NCI-H1092 (cell line): ENCODE data around the gene KIF1C.

ENCODE experiments used
- DNase-seq: peaks from one replicate; lab custom pipeline; 2025; lab: John Stamatoyannopoulos, UW

The KIF1C gene

DNA sequence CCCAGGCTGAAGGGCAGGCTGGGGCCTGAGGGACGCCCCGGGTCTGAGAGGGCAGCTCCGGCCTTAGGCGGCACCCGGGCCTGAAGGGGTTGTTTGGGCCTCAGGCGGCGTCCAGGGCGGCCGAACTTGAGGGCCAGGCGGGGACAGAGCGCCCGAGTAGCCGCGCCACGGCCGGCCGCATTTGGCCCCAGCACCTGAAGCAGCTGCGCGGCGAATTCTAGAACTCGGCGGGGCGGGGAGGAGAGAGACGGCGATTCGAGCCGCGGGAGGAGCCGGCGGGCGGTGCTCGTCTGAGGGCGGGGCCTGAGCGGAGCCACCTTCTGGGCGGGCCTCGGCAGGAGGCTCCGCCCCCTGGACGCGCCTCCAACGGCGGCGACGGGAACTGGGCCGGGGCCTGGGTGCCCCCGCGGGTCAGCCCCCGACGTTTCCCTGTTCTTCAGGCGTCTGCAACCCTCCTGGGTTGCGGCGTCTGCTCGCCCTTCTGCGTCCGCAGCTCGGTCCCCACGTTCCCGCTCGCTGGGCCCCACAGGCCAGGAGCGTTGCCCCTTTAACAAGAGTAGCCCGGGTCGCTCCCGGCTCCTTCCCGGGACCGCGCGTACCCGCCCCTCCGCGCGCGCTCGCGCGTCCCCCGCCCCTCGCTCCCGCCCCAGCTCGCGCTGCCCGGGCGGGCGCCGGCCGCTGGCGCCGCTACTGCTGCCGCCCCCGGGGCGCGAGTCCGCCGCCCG lies at the start of gene KIF1C, which contains the start of gene INCA1:
Gene KIF1C (plus strand): TSS at position 649 of the 725 bp plus-strand sequence. CDS start 2,297 bp downstream, outside the sequence.
Gene INCA1 (minus strand): TSS at position 221 of the 725 bp plus-strand sequence. CDS start 3,085 bp downstream, outside the sequence.
- DNase-seq, result peak; percentile 71

DNA sequence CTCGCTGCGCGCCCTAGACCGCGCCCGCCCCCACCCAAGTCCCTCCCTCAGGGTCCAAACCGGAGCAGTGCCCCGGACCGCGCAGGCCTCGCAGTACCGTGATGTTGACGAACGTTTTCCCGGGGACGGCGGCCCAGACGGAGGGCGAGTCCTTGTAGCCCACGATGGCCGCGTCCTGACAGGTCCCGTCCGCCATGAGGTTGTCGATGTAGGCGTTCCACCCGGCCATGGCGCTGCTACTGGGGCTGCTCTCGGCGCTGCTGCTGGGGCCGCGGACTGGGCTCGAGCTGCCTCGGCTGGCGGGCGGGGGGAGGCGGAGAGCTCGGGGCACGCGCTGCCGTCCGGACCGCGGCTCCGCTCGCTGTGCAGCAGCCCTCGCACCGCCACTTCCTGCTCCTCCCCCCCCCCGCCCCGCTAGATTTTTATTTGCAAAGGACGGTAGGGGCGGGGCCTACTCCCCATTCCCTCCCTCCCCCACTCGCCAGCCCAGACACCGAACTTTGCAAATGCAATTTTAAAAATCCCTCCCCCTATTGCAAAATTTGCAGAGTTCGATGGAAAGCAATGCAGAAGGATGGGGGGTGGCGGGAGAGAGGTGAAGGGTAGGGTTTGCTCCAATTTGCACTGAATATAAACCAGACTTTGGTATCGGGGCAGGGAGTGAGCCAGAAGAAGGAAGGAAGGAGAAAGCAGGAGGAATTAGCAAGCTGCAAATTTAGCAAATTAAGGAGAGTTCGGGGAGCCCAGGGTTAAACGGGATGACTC lies 49.4 kb upstream of the KIF1C start, which contains the start of gene PFN1:
Gene PFN1 (minus strand): TSS at position 365 of the 765 bp plus-strand sequence. CDS start 136 bp downstream, at position 229.
- peak; percentile 52 for DNase-seq

DNA sequence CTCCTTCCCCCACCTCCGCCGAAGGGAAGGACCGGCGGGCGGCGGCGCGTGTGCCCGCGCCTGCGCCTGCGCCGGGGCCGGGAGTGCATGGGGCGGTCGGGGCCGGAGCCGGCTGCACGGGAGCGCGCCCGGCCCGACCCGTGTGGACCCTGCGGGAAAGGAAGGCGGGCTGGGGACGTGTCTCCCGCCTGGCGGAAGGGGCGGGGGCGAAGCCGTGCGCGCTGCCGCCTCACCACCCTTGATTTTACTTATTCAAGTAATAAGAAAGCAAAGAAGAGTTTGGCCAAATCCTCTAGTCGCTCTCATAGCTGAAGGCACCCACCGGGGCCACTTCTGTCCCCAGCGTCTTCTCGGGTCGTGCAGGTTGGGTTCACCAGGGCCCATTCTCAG lies 48.8 kb upstream of the KIF1C start:
- DNase-seq, result peak; percentile 54

DNA sequence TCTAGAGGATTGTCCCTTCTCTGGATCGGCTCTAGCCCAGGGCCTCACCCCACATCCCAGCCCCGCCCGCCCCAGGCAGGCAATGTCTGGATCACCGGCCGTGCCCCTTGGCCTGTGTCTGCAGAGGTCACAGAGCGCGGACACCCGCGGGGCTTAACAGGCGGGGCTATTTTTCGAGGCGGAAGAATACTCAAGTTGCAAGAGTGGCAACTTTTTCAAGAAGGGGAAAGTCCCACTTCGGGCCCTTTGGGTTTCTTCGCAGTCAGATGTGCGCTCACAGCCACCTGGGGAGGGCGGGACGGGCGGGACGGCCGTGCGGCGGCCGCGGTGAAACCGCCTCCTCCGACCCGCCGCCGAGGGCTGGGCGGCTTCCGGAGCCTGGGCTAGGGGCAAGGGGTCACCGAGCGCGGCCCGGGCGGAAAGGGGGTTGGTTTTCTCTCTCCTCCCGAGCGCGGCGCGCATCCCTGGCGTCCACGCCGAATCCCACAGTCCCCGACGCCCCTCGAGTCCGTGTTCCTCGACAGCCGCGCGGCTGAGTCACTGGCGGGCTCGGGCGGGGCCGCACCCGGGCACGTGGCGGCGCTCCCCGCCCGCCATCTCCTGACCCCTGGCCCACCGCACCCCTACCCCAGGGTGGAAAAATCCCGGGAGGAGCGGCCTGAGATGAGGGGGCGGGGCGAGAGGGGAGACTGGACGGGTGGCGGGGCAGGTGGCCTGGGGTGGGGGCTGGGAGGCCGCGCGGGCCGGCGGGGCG lies 48.3 kb upstream of the KIF1C start:
- no peak for DNase-seq

DNA sequence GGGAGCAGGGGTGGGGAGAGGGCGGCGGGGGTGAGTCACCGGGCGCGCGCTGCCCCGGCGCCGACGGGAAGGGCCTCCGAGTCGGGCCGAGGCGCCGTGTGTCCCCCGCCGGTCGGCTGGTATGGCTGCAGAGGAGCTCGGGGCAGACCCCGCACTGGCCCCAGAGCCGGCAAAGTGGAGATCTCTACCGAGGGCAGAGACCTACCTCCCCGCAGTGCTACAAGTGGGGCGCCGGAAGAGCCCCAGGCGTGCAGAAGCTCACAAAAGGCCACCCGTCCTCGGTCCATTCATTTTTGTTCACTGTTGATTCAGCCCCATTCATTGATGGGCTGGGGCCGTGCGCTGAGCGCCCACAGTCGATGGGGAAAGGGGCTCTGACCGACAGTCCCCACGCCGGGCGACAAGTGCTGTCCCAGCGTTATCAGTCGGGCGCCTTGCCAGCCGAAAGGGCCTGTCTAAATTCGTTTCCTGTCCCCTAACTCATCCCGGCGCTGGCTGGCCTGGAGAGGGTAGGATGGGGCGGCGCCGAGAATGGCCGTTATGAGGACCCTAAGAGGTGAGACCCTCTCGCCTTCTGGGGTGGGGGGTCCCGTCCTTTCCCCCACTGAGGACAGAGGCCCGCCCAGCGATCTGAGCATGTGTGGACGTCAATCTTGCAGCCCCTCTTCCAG lies 47.5 kb upstream of the KIF1C start:
- DNase-seq, result no peak

DNA sequence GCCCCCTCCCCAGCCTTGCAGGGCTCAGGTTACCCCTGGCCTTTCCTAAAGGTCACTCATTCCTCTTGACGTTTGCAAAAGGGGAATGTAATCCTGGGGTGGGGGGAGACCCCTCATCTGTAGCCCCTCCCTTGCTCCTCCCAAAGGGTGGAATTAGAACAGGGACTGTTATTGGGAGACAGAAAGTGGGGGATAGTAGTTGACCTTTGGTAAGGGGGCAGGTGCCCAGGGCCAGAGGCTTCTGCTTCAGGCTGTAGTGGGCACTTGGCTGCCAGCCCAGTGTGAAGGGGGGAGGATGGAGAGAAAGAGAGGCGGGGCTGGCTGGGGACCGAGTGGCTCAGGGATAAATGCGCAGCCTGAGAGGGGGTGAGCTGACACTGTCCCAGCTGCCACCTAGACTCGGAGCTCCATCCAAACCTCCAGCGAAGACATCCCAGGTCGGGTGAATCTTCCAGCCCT lies 47.0 kb upstream of the KIF1C start, which contains the start of gene ENO3:
Gene ENO3 (plus strand): TSS at position 374 of the 459 bp plus-strand sequence. CDS start 711 bp downstream, outside the sequence.
- peak; percentile 33 for DNase-seq

DNA sequence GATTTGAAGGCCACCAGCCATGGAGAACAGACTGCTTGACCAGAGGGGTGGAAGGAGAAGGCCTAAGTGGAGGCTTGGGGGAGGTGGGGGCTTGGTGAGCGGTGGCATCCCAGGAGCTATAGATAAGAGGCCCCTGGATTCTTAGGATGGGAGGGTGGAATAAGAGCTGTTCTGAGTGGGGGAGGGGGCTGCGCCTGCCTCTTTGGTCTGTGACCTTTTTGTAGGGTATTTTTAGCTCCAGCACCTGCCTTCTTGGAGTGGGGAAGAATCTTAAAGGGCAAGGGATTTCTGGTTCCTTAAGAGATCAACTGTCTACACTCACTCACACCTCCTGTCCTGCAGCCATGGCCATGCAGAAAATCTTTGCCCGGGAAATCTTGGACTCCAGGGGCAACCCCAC lies 46.3 kb upstream of the KIF1C start:
- DNase-seq, result no peak

DNA sequence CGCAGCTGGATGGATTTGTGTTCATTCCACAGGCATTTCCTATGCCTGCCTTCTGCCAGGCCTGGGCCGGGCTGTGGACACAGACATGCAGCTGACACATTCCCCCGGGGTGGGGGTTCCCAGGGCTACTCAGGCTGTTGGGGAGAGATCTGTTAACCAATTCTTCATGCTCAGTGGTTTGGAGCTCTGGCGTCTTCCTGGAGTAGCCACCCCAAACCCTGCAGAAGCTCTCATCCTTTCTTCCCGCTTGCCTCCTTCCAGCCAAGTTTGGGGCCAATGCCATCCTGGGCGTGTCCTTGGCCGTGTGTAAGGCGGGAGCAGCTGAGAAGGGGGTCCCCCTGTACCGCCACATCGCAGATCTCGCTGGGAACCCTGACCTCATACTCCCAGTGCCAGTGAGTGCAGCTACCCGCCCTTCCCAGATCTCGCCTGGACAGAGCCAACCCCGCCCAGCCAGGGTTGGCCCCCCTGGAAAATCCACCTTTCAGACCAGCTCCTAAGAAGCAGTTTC lies 44.2 kb upstream of the KIF1C start:
- DNase-seq, result no peak

DNA sequence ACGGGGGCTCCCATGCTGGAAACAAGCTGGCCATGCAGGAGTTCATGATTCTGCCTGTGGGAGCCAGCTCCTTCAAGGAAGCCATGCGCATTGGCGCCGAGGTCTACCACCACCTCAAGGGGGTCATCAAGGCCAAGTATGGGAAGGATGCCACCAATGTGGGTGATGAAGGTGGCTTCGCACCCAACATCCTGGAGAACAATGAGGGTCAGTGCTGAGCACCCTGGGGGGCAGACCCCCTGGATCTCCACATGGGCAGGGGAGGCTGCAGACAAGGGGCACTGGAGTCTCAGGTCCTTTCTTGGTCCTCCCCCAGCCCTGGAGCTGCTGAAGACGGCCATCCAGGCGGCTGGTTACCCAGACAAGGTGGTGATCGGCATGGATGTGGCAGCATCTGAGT lies 42.7 kb upstream of the KIF1C start:
- DNase-seq, result no peak

DNA sequence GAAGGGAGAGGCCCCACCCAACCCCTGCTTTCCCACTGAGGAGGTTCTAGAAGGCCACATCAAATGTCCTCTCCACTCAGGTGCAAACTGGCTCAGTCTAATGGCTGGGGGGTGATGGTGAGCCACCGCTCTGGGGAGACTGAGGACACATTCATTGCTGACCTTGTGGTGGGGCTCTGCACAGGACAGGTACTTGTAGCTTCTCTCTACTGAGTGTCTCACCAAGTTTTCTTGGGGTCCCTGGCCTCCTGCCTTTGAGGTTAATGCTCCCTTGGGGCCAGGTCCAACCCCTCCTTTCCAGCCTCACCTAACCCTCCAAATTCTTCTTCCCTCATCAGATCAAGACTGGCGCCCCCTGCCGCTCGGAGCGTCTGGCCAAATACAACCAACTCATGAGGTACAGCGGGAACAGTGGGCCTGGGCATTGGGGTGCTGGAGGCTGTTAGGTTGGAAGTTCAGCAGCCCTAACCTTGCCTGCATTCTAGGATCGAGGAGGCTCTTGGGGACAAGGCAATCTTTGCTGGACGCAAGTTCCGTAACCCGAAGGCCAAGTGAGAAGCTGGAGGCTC lies 41.2 kb upstream of the KIF1C start:
- DNase-seq, result no peak

DNA sequence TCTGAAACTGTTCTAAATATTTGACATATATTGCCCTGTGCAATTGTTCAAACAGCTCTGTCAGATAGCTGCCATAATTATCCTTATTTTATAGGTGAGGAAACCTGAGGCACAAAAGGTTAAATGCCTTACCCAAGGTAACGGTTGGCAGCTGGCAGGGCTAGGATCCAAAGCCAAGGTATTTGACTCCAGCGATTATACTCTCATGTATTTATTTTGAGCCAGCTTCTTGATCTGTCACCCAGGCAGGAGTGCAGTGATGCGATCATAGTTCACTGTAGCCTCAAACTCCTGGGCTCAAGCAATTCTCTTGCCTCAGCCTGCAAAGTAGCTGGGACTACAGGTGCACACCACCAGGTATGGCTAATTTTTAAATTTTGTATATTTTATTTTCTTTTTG lies 39.6 kb upstream of the KIF1C start:
- DNase-seq, result no peak

DNA sequence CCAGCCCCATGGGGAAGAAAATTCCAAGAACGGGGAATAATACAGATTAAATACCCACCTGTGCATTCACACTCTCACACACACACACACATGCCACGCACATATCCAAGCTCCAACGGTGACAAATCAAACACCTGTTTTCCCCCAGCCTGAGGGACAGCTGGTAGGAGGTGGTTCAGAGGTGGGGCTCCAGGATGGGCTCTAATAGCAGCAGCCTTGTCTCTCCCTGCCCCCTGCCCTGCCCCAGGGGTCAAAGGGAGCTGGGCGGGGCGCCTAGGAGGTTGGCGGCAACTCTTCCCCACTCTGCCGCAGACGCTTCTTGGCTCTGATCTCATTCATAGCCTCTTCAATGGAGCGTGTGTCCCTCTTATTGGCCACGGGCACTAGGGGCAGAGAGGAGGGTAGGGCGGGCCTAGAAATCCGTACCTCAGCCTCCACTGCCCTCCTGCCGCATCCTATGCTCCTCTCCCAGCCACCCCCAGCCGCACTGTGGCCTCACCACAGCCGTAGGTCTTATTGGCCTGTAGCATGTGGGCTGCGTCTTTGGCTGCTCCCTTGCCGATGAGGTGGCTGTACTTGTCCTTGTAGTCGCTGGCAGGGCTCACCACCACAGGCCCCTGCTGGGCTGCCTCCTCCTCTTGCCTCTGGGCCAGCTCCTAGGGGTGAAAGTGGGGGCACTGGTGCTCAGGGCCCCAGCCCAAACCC lies 38.3 kb upstream of the KIF1C start:
- DNase-seq, result no peak

DNA sequence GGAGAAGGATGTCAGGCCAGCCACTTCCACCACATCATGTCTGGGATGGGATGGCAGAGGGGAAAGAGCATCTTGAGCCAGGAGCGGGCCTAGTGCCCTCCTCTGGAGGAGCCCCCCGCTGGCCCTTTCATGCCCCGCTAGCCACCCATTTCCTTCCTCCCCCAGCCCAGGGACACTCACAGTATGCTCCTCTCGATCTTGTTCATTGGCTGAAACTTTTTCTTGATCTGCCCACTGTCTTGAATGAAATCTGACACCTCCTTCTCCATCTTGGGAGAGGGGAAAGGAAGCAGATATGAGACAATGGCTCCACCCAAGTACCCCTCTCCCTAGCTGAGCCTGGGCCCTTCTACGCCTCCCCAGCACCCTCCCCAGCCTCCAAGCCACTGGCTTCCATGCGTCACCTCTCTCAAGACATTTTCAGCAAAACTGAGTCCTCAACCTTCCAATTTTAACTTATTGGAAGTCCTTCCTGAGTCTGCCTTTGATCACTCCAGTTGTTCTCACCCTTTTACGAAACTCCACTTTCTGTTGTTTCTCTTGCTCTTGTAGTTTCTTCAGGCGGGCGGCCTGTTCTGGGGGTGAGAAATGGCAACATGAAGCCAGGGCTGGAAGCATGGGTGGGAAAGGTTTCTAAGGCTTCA lies 37.3 kb upstream of the KIF1C start:
- no peak for DNase-seq

DNA sequence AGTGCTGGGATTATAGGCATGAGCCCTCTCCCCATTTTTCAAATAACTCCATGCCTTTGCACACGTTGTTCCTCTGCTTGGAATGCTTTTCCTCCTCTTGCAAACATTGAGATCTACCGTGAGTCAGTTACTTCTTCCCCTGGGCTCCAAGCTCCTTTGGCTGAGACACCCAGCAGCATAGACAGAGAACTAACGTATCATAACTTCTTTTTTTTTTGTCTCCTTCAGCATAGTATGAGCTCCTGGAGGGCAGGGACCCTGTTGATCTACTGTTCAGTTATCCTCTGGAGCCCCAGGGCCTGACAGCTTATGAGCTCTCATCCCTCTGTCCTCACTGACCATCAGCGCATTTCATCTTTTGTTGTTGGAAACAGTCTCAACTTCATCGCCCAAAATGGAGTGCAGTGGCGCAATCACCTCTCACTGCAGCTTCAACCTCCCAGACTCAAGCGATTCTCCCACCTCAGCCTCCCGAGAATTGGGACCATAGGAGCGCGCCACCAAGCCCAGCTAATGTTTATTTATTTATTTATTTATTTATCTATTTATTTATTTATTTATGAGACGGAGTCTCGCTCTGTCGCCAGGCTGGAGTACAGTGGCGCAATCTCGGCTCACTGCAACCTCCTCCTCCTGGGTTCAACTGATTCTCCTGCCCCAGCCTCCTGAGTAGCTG lies 32.3 kb upstream of the KIF1C start:
- no peak for DNase-seq

DNA sequence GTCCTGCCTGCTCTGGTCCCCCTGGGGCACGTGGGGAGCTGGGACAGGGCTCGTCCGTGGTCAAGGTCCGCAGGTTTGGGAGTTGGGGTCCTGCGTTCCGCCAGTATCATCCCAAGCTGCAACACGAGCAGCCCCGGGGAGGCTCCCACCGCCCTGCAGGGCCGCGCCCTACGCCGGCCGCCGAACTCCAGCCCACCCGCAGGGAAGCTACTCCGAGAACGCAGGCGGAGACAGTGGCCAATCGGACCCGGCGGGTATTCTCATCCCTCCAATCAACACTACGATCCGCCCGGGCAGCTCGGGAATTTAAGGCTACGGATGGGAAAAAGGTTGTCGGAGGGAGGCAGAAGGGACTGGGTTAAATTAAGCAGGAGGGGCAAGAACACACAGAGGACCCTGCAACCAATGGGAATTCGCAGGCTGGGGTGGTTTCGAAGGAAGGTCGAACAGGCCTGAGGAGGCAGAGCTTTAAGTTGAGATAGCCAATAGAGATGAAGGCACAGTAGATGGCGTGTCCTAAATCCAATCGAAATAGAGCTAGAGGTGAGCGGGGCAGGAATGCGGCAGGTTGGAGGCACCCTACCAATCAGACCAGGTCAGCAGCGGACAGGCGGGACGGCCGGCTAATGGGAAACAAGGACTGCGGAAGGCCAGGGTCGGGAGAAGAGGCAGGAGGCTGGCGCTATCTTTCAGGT lies 30.8 kb upstream of the KIF1C start:
- peak; percentile 95 for DNase-seq

DNA sequence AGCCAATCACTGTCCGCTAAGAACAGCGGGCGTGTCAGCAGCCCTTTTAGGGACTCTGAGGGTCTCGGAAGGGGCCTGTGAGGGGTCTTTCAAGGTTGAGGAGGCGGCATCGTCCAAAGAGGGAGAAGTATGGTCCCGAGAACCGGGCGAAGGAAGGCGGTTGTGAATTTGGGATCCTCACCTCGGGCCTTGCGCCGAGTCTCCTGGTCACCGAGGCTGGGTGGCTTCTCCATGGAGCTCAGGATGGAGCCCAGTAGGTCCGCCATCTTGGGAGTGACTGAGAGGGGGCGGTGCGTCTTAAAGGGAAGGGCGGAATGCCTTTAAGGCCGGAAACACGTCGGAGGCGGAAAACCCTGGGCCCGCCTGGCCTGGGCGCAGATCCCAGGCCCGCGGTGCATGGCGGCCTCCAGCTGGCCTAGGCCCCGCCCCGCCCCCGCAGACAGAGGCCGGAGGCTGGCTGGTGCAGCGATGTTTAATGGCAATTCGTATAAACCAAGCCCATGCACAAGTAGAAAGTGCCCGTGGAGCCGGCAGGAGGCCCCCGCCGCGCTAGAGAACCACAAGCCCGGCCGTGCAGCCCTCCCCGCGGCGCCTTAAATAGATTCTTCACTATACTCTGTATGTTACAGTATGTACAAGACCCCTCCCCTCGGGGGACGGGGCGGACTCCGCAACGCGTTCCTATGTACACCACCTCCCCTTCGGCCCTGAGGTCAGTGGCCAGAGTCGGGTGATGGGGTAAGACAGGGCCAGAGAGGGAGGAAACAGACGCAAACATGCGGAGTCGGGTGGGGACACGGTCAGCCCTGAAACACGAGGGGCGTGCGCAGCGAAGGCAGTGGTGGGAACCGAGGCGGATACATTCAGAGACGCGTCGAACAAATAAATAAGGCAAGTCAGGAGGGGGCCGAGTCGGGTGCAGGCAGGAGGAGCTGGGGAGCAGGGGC lies 29.9 kb upstream of the KIF1C start, which contains the start of gene SPAG7:
Gene SPAG7 (minus strand): TSS at position 279 of the 947 bp plus-strand sequence. CDS start 13 bp downstream, at position 266.
- peak; percentile 80 for DNase-seq

DNA sequence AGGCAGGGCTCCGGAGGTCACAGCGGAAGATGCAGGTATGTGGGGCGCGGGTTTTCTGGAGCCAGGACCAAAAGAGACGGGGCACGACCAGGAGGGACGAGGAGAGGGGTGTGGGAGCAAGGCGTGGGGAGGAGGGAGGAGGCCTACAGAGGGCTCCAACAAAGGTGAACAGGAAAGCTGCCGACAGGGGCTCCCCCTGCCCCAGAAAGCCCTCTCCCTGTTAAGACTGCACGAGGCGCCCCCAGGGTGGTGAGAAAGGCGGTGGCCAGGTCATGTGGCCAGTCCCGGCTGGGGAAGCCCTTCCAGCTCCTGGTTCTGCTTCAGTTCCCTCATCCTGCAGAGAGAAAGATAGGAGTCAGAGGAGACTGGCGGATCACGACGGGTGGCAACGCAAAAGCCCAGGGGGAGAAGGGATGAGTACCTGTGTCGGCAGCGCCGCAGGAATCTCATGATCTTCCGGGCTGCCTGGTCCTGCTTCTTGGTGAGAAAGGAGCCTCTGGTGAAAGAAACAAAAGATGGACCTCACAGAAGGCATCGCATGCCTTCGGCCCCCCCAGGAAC lies 29.2 kb upstream of the KIF1C start:
- DNase-seq, result no peak
